Naive thymus-derived CD8-positive, alpha-beta T cell (primary cell): ENCODE measurements around the gene PIK3R6. TPM values are rescaled to one million over a fixed set of nuclear protein-coding genes. Genes with fewer than 3 reads are reported as not detected.
"Not testable (repeated sequence)": the region's sequence is repeated elsewhere in the genome, so short reads cannot be mapped to it uniquely, and the experiment has no call there.

Source experiments
- ATAC-seq, 2 donors: fragments of 150-1000 bp; cut with Tn5 transposase in 1 of 2; sonication (Bioruptor Pico), chemical (Tn5 transposase) in 1 of 2; 1 replicate in 1 of 2; 2 replicates in 1 of 2; pipeline ENCODE4 v1.10.0; 2021; ENCODE audit warnings: mild to moderate bottlenecking in 2 of 2, moderate library complexity in 2 of 2
- POLR2A ChIA-PET: fragments of 350-600 bp; sonication (Branson Sonifier 250); formaldehyde crosslinking; loops from one replicate; lab custom pipeline; 2021; ENCODE audit warnings: antibody characterized with exemption; lab: Charles Lee
- DNase-seq, 10 donors: peaks; one replicate each; pipeline versions ENCODE4 v3.0.0 to v3.0.0-alpha.2; 2020 to 2022
- H3K27ac Mint-ChIP-seq, 10 donors: one replicate each; pipeline ENCODE4 v1.8.0; 2020 to 2022; ENCODE audit warnings: mild to moderate bottlenecking in 10 of 10, mixed read lengths in 10 of 10, moderate library complexity in 4 of 10, inconsistent platforms in 1 of 10
- H3K27me3 Mint-ChIP-seq, 5 donors: one replicate each; pipeline ENCODE4 v1.8.0; 2021 to 2022; ENCODE audit warnings: mixed read lengths in 5 of 5
- H3K36me3 Mint-ChIP-seq, 3 donors: one replicate each; pipeline ENCODE4 v1.8.0; 2020 to 2022; ENCODE audit warnings: mixed read lengths in 3 of 3, mild to moderate bottlenecking in 2 of 3, inconsistent platforms in 1 of 3
- H3K4me1 Mint-ChIP-seq, 4 donors: one replicate each; pipeline ENCODE4 v1.8.0; 2021 to 2022; ENCODE audit warnings: mixed read lengths in 4 of 4
- H3K4me3 Mint-ChIP-seq, 10 donors: one replicate each; pipeline ENCODE4 v1.8.0; 2020 to 2022; ENCODE audit warnings: mild to moderate bottlenecking in 10 of 10, mixed read lengths in 10 of 10, moderate library complexity in 6 of 10, inconsistent platforms in 1 of 10
- H3K9me3 Mint-ChIP-seq, 9 donors: one replicate each; pipeline ENCODE4 v1.8.0; 2020 to 2022; ENCODE audit warnings: mixed read lengths in 9 of 9, mild to moderate bottlenecking in 3 of 9, inconsistent platforms in 1 of 9, moderate library complexity in 1 of 9
- polyA plus RNA-seq, 3 donors: library from polyadenylated mRNA; unstranded; fragments of 300-500 nt; fragmentation: Illumina TruSeq; gene quantifications; one replicate each; pipeline ENCODE4 v1.2.3, GENCODE V29; 2021
- total RNA-seq, 8 experiments: library from RNA in 2 of 8; stranded (reverse) in 2 of 8; gene quantifications; one replicate each; pipeline ENCODE4 v1.2.3 and lab custom pipeline; 2021 to 2026

The PIK3R6 gene
- total and polyA plus RNA-seq, 5 experiments from 2014 or later = 0.42 to 0.47 (median 0.44) TPM; not detected in 2

DNA sequence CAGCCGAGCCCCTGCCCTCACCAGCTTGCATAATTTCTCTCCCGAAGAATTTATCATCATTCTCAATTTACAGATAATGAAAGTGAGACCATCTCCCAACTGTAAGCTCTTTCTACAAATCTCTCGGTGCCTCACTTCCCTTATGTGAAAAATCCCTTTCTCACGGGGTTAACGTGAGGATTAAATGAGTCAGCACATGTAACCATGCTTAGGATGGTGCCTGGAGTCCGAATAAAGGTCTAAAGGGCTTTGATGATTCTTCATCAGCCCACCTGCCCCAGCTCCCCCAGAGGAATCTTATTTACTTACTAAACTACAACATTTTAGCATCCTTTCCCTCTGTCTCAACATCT, 24.8 kb upstream of the PIK3R6 start:
- ATAC-seq (no peak), DNase-seq (peak in 1 of 10 donors; percentile 9)
- Mint-ChIP-seq H3K36me3 (peaks cover 0 to 73% (median 11%) of the 10 kb centered on the region in 3 donors), H3K9me3 (no peaks in the 10 kb centered on the region), H3K27ac (peak overlapping the region; percentile 41 to 80 (median 60)), H3K4me3 (no peak overlapping the region), H3K4me1 (peaks cover 22 to 40% (median 36%) of the 10 kb centered on the region in 4 donors), H3K27me3 (no peaks in the 10 kb centered on the region)
- POLR2A ChIA-PET = no interaction called here

DNA sequence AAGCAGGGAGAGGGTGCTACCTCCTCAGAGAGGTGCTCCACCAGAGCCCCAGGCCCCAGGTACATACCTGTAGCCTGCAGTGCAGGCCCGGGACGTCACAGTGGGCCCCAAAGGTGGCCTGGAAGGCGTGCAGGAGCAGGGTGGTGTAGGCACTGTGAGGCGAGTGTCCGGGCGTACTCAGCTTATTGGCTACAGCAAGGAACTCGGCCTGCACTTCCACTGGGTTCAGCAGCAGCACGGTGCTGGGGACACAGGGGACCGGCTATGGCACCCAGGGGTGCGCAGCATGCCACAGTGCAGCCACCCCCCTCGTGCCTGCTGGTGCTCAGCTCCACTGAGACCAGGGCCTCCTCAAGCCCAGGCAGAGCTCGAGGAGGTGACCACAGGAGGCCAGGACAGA, 23.2 kb upstream of the PIK3R6 start:
- no peak for DNase-seq
- POLR2A ChIA-PET = interaction anchor here (0.7 kb wide), 1 partner anchor 128 kb away, joined by 3 read pairs; no protein-coding TSS in a partner anchor
- Mint-ChIP-seq H3K4me1 (peaks cover 11 to 30% (median 19%) of the 10 kb centered on the region in 4 donors), H3K36me3 (peaks cover 0 to 70% (median 6%) of the 10 kb centered on the region in 3 donors), H3K27ac (peak overlapping the region in 2 of 10 donors; percentile 17 to 29), H3K4me3 (no peak overlapping the region), H3K27me3 (no peaks in the 10 kb centered on the region), H3K9me3 (no peaks in the 10 kb centered on the region)
- no peak for ATAC-seq

DNA sequence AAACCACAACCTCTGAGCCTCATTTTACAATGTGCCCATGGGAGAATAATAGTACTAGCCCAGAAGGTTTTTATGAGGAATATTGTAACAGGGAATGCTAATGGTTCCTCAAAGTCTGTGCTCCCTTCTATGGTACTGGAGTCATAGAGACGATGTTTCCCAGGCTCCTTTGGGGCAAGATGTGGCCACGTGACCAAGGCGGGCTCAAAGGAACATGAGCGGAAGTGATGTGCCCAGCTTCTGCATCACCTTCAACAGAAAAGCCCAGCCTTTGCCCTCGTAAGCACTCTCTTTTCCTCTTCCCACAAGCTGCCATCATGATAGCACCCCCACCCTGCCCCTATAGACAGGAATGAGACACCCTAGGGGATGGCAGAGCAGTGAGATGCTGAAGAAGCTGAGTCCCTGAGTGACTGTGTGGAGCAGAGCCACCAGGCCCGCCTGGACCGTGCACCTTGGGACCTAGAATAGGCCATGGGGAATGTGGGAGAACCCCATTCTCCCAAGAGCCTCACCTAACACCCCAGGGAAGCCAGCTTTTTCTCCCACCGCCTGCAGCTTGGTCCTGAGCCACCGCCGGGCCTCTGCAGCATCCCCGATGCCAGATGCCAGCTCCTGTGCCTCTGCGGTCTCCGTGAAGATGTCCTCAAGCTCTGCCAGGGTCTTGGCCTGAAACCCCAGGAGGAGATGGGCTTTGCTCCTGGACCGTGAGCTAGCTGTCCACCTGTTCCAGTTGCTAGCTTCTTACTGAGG, 22.2 kb upstream of the PIK3R6 start:
- peak in 1 of 10 donors; percentile 24 for DNase-seq
- Mint-ChIP-seq H3K36me3 (peaks cover 0 to 64% (median 6%) of the 10 kb centered on the region in 3 donors), H3K27ac (peak overlapping the region in 4 of 10 donors; percentile 21 to 65 (median 40))

DNA sequence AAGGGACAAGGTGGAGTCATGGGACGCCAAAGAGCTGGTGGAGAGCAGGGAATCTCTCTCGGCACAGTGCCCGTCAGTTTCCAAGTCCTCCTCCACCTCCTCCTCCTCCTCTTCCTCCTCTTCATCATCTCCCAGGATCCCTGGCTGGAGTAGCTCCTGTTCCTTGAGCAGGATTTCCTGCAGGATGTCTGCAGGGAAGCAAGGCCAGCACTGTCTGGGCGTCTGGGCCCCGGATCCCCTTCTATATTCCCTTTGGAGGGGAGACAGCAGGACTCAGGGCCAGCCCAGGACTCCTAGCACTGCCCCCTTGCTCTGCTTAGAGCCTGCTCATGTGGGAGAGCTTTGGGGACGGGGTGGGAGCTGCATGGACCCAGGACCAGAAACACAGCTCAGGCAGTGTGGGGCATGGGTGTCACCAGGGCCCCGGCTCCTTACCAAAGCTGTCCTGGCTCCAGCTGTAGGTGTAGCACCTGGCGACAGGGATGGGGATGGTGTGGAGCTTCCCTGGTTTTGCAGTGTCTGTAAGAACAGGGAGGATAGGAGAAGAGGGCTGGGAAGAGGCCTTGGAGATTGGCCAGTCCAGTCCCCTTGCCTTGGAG, 21.3 kb upstream of the PIK3R6 start:
- H3K27ac Mint-ChIP-seq = peak overlapping the region in 6 of 10 donors; percentile 6 to 77 (median 48)
- H3K36me3 Mint-ChIP-seq = peaks cover 3 to 65% (median 10%) of the 10 kb centered on the region in 3 donors
- H3K4me1 Mint-ChIP-seq = peaks cover 3 to 20% (median 10%) of the 10 kb centered on the region in 4 donors
- peak in 1 of 10 donors; percentile 28 for DNase-seq
- H3K27me3 Mint-ChIP-seq = no peaks in the 10 kb centered on the region
- no peak overlapping the region for H3K4me3 Mint-ChIP-seq
- H3K9me3 Mint-ChIP-seq = no peaks in the 10 kb centered on the region
- POLR2A ChIA-PET = interaction anchor here (0.6 to 1.1 kb wide), 3 partner anchors 11 to 199 kb away, joined by 3 read pairs; no protein-coding TSS in a partner anchor
- ATAC-seq = no peak

More for the DNA sequence above, 22.2 kb upstream of the PIK3R6 start:
- POLR2A ChIA-PET = interaction anchor here (0.6 to 0.9 kb wide), 2 partner anchors 10 to 200 kb away, joined by 3 read pairs; no protein-coding TSS in a partner anchor
- Mint-ChIP-seq H3K4me3 (no peak overlapping the region), H3K9me3 (no peaks in the 10 kb centered on the region), H3K27me3 (no peaks in the 10 kb centered on the region), H3K4me1 (peaks cover 2 to 19% (median 10%) of the 10 kb centered on the region in 4 donors)
- ATAC-seq = no peak

DNA sequence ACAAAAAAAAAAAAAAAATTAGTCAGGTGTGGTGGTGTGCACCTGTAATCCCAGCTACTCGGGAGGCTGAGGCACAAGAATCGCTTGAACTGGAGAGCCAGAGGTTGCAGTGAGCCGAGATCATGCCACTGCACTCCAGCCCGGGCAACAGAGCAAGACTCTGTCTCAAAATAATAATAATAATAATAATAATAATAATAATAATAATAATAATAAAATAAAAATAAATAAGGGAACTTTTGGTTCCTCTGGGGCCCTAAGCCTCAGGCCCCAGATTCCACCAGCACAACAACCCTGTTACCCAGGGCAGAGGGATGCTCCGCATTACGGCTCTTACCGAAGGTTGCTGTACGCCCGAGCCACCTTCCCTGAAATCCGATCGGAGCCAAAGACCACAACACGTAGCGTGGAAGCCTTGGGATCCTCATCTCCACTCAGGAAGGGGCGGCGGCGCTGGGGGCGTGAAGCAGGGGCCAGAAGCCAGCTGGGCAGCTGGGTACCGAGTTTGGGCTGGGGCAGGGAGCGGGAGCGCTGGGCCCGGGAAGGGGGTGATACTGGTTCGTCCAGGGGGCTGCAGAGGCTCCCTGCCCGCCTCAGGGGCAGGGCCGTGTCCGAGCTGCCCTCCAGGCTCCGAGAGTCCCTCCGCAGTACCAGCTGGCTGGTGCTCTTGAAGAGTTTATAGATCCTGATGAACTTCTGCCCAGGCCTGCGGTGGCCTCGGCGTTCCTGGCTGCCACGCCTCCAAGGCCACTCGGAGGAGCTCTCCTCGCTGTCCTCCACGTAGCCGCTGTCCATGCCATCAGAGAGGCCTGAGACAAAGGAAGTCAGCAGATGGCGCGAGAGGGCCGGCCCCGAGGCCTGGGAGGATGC, 20.6 kb upstream of the PIK3R6 start:
- peaks cover 8 to 22% (median 8%) of the 10 kb centered on the region in 4 donors for H3K4me1 Mint-ChIP-seq
- ATAC-seq (no peak), DNase-seq (peak in 1 of 10 donors; percentile 53)
- peak overlapping the region in 2 of 10 donors; percentile 73 to 85 for H3K27ac Mint-ChIP-seq
- peaks cover 7 to 67% (median 15%) of the 10 kb centered on the region in 3 donors for H3K36me3 Mint-ChIP-seq
- H3K9me3 Mint-ChIP-seq = no peaks in the 10 kb centered on the region
- H3K27me3 Mint-ChIP-seq = no peaks in the 10 kb centered on the region
- H3K4me3 Mint-ChIP-seq = no peak overlapping the region
- POLR2A ChIA-PET = interaction anchor here (1.1 kb wide), 1 partner anchor 97 kb away, joined by 3 read pairs; no protein-coding TSS in a partner anchor

DNA sequence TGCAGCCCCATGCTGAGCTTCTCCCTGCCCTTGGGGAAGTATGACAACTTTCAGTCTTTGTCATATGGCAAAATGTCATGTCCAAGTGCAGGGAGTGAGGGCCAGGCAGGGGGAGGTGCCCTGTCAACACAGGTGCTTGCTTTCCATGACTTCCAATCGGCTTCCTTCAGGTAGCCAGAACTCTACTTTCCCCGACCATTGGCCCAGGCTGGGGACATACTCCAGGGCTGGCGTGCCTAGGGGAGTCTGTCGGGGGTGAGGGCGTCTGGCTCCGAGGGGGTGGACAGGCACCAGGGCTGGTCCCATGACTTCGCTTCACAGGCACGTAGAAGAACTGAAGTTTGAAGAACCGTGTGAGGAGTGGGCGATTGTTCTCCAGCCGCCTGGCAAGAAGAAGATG, 19.8 kb upstream of the PIK3R6 start:
- no peak for ATAC-seq
- Mint-ChIP-seq H3K36me3 (peaks cover 12 to 67% (median 18%) of the 10 kb centered on the region in 3 donors), H3K4me3 (no peak overlapping the region), H3K4me1 (peaks cover 5 to 23% (median 10%) of the 10 kb centered on the region in 4 donors), H3K9me3 (no peaks in the 10 kb centered on the region), H3K27ac (peak overlapping the region in 3 of 10 donors; percentile 52 to 85 (median 80)), H3K27me3 (no peaks in the 10 kb centered on the region)
- DNase-seq = peak in 1 of 10 donors; percentile 41
- POLR2A ChIA-PET = interaction anchor here (0.6 kb wide), 1 partner anchor 147 kb away, joined by 3 read pairs; no protein-coding TSS in a partner anchor

DNA sequence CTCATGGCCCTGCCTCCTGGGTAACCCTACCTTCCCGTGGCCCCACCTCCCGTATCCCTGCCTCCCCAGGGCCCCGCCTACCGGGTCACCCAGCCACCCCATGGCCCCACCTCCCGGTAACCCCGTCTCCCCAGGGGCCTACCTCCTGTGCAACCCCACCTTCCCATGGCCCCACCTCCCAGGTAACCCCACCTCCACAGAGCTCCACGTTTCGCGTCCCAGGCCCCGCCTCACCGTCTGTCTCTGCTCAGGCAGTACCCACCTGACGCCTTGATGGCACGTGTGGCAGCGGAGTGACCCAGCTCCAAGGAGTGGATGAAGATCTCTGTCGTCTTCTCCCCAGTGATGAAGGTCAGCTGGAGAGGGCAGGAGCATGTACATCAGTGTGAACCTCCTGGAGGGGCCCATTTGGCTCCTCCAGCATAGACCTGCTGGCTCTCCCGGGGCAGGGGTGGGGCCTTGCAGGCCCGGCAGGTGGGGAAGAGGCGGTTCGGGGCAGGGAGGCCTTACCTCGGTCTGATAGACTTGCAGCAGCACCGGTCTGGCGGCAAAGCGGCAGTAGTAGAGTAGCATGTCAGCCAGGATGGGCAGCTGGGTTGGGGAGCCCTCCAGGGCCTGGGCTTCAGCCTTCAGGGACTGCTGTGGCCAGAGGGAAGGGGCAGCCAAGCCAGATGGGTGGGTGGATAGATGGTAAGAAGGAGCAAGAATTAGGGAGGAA, 18.7 kb upstream of the PIK3R6 start:
- DNase-seq = peak in 1 of 10 donors; percentile 34
- peaks cover 0 to 22% (median 9%) of the 10 kb centered on the region in 4 donors for H3K4me1 Mint-ChIP-seq
- H3K27ac Mint-ChIP-seq = peak overlapping the region in 9 of 10 donors; percentile 25 to 87 (median 68)
- H3K9me3 Mint-ChIP-seq = no peaks in the 10 kb centered on the region
- peak overlapping the region in 3 of 10 donors; percentile 8 to 76 (median 15) for H3K4me3 Mint-ChIP-seq
- POLR2A ChIA-PET = interaction anchor here (0.6 kb wide), 1 partner anchor 1421 kb away, joined by 3 read pairs; no protein-coding TSS in a partner anchor
- no peak for ATAC-seq
- H3K27me3 Mint-ChIP-seq = no peaks in the 10 kb centered on the region
- H3K36me3 Mint-ChIP-seq = peaks cover 13 to 66% (median 24%) of the 10 kb centered on the region in 3 donors

DNA sequence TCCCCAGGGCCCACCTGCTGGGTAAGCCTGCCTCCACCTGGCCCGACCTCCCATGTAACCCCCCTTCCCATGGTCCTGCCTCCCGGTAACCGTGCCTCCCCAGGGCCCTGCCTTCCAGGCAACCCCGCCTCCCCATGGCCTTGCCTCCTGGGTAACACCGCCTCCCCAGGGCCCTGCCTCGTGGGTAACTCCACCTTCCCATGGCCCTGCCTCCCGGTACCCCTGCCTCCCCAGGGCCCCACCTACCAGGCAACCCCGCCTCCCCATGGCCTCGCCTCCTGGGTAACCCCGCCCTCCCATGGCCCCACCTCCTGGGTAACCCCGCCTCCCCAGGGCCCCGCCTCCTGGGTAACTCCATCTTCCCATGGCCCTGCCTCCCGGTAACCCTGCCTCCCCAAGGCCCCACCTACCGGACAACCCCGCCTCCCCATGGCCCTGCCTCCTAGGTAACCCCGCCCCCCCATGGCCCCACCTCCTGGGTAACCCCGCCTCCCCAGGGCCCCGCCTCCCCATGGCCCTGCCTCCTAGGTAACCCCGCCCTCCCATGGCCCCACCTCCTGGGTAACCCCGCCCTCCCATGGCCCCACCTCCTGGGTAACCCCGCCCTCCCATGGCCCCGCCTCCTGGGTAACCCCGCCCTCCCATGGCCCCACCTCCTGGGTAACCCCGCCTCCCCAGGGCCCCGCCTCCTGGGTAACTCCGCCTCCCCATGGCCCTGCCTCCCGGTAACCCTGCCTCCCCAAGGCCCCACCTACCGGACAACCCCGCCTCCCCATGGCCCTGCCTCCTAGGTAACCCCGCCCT, 17.9 kb upstream of the PIK3R6 start:
- H3K27me3 Mint-ChIP-seq, H3K9me3 Mint-ChIP-seq, H3K4me3 Mint-ChIP-seq: not testable (repeated sequence)
- POLR2A ChIA-PET = interaction anchor here (0.6 kb wide), 1 partner anchor 1421 kb away, joined by 3 read pairs; no protein-coding TSS in a partner anchor
- DNase-seq (peak; percentile 23 to 78 (median 60)), ATAC-seq (peak; percentile 60 to 80)
- peaks cover 0 to 22% (median 9%) of the 10 kb centered on the region in 4 donors for H3K4me1 Mint-ChIP-seq
- H3K36me3 Mint-ChIP-seq = peaks cover 13 to 70% (median 26%) of the 10 kb centered on the region in 3 donors
- H3K27ac Mint-ChIP-seq = peak overlapping the region in 3 of 10 donors; percentile 48 to 87 (median 70)

DNA sequence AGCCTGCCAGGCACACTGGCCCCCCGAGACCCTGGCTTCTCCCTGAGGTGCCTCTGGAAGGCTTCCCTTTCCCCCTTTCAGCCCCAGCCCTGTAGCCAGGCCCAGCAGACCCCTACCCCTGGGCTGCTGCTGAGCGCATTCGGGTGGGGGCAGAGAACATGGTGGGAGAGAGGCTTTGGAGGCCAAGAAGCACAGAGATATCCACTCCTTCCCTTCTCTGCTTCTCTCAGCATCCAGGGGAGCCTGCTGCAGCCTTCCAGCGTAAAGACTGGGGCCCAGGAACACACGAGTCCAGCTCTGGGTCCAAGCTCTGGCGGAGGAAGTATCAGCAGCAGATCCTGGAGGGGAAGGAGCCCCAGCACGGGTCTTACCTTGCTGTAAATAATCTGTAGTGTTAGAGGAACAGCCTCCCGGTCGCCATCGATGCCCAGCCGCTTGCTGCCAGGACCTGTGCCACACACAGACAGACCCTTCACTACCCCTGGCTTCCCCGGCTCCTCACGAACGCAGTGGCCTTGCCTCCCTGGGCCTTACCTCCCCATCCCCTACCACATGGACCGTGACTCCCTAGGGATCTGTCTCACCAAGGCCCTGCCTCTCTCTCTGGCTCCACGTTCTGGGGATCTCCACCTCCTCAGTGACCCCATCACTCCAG, 17.0 kb upstream of the PIK3R6 start:
- peaks cover 0 to 22% (median 10%) of the 10 kb centered on the region in 4 donors for H3K4me1 Mint-ChIP-seq
- DNase-seq (no peak), ATAC-seq (no peak)
- peak overlapping the region in 6 of 10 donors; percentile 10 to 91 (median 74) for H3K27ac Mint-ChIP-seq
- POLR2A ChIA-PET = no interaction called here
- H3K27me3 Mint-ChIP-seq = no peaks in the 10 kb centered on the region
- no peak overlapping the region for H3K4me3 Mint-ChIP-seq
- H3K9me3 Mint-ChIP-seq = no peaks in the 10 kb centered on the region
- peaks cover 13 to 73% (median 27%) of the 10 kb centered on the region in 3 donors for H3K36me3 Mint-ChIP-seq

DNA sequence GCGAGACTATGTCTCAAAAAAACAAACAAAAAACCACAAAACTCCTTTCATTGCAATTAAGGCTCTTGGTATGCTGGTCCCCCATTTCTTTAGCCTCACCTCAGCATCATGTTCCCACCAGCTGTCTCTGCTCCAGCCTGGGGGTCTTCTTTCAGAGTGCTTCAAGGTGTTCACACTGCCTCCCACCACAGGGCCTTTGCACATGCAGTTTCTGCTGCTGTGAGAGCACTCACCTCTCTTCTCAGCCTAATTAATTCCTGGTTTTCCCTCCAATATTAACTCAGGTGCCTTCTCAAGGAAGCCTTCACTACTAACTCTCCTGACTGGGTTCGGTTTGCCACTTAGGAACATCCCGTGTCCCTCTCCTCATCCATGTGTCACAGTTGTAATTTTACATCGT, 15.9 kb upstream of the PIK3R6 start:
- ATAC-seq = no peak
- H3K27ac Mint-ChIP-seq = peak overlapping the region in 6 of 10 donors; percentile 6 to 91 (median 53)

More for the DNA sequence above, 15.9 kb upstream of the PIK3R6 start:
- DNase-seq = no peak
- Mint-ChIP-seq H3K4me3 (no peak overlapping the region), H3K9me3 (no peaks in the 10 kb centered on the region), H3K27me3 (no peaks in the 10 kb centered on the region), H3K36me3 (peaks cover 13 to 76% (median 36%) of the 10 kb centered on the region in 3 donors), H3K4me1 (peaks cover 0 to 22% (median 10%) of the 10 kb centered on the region in 4 donors)
- POLR2A ChIA-PET = no interaction called here
